HTERT RPE-1 (cell line): ENCODE measurements around the gene ID3.

Source experiments
- in situ Hi-C: fragments of 300-500 bp; cut with MboI; formaldehyde crosslinking; loops from 4 replicates; pipeline ENCODE4 v1.14.3; 2020; ENCODE audit warnings: low sequenced_read_pairs

The ID3 gene

GRCh38 chr1:23528250-23528978 lies 30.9 kb downstream of the ID3 start:
- in situ Hi-C loops: no loop called here

GRCh38 chr1:23527900-23528249 lies 31.4 kb downstream of the ID3 start:
- in situ Hi-C loops: no loop called here

DNA sequence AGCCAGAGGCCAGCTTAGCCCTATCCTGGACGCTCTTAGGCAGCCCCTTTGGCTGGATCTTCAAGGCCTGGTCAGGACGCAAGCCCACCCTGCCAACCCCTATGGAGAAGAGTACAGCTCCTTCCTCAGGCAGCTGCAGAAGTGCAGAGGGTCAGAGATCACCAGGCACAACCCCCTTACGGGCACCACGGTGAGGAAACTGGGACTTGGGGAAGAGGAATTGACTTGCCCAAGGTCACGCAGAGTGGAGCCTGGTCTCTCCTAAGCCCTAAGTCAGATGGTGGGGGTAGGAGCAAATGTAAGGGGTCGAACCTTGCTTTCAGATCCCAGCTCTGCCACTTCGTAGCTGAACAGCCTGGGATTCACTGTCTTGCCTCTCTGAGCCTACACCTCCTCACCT lies 31.9 kb downstream of the ID3 start:
- in situ Hi-C loops: no loop called here

GRCh38 chr1:23526329-23527041 lies 32.8 kb downstream of the ID3 start:
- in situ Hi-C loops: no loop called here

- in situ Hi-C loops: no loop called here
Measured at GRCh38 chr1:23525558-23526250, 33.6 kb downstream of the ID3 start.

DNA sequence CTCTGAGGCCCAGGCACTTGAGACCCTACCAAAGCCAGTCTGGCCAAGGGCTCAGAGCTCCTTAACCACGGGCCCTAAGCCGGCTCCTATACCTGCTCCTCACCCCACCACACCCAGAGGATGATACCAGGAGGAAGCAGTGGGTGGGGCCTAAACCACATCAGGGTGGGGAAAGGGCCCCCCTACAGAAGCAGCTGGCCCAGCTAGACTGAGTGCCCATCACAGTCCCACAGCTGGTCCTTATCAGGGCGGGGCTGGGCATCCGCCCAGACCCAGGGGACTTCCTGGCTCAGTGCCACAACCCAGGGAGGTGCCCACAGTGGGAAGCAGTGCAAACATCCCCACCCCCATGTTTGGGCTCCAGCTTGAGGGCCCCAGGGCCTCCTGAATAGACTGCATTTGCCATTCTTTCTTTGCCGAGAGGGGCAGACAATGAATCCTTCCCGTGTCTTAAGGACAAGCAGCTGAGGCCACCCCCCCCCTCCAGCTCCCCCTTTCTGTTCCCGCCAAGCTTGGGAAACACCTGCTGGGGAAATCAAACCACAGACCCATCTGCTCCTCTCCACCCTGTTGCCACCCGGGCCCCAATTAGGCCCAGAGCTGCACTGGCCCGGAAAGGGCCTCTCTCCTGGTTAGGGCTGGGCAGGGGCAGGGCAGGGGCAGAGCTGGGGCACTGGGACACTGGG lies 34.4 kb downstream of the ID3 start:
- in situ Hi-C loops: no loop called here

DNA sequence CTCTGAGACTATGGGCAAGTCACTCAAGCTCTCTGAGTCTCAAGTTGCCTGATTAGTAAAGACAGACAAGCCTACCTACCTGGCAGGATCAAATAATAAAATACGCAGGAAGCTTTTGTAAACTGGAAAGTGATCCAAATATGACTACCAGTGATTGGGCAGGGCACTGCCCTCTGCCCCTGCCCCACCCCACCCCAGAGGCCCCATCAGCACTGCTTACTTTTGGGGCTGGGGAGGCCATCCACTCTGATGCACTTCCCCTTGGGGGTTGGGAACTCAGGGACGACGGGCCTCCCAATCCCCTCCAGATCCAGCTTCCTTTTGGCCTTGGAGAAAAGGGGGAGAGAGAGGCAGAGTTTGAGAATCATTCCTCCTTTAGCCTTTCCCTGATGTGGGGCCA lies 35.1 kb downstream of the ID3 start:
- in situ Hi-C loops: no loop called here

GRCh38 chr1:23522244-23522982 lies 36.9 kb downstream of the ID3 start:
- in situ Hi-C loops: no loop called here

DNA sequence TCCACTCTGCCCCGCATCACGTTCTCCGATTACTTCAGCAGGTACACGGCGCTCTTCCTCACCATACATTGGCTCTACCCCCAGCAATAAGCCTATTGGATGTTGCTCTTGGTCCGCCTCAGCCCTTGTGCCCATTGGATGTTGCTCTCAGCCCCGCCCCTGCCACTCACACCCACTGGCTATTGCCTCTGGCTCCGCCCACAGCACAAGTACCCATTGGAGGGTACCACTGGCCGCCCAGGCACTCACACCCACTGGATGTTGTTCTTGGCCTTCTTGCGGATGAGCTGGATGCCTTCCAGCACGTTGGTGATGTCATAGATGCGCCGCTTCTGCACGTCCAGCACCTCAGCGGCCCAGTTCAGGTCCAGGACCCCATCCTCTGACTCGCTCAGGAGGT lies 37.7 kb downstream of the ID3 start:
- in situ Hi-C loops: no loop called here

DNA sequence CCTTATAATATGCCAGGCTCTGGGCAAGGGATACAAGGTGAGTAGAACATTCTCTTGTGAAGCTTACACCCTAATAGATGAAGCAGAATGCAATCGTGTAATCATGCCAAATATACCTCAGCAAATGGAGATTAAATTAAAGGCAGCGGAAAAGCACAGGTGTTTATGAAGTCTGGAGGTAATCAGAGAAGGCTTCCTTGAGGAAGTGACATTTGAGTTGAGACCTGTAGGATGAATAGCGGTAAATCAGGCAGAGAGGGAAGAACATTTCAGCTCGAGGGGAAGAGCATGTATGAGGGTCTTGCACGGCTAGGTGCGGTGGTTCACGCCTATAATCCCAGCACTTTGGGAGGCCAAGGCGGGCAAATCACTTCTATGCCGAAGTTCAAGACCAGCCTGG lies 41.7 kb downstream of the ID3 start:
- in situ Hi-C loops: no loop called here

DNA sequence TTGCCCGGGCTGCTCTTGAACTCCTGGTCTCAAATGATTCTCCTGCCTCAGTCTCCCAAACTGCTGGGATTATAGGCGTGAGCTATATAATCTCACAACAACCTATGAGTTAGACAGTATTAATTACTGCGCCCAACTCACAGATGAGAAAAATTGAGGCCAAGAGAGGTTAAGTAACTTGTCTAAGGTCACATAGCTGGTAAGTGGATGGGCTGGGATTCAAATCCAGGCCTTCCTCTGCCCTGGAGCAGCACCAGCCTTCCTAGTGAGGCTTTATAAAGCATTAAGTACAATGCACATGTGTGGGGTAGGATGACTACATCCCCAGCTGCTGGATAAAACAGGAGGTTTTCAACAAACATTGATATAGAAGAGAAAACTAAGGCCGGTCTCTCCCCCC lies 43.4 kb downstream of the ID3 start:
- in situ Hi-C loops: no loop called here

DNA sequence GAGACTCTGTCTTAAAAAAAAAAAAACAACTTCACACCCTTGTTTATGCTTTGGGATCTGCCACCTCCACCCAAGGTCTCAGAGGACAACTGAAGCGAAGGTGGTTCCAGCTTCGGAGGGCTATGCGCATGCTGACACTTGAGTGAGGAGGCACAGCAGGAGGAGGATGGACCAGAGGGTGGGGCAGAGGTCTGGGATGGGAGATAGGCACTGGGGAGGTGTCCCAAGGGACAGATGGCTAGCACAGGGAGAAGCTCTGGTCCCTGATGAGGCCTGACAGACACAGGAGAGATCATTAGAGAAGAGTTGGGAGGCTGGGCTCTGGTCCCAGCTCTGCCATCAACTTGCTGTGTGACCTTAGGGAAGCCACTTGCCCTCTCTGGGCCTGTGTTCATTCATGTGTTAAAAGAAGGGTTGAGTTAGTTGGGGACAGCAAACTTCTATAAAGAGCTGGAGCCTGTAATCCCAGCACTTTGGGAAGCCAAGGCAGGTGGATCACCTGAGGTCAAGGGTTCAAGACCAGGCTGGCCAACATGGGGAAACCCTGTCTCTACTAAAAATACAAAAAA lies 45.1 kb downstream of the ID3 start:
- in situ Hi-C loops: no loop called here

GRCh38 chr1:23509896-23510295 lies 49.4 kb downstream of the ID3 start:
- in situ Hi-C loops: no loop called here
